Measurements from ENCODE around the gene IGSF6.

- TF ChIP-seq ZNF626 (tag by site-specific recombination; IDR thresholded peaks at IDR 0.05) (no peak), CTCF (tag by site-specific recombination; IDR thresholded peaks at IDR 0.05) (no peak), ZFP41 (tag by site-specific recombination; IDR thresholded peaks at IDR 0.05; ENCODE audit: borderline replicate concordance) (no peak), ZNF138 (tag by site-specific recombination; IDR thresholded peaks at IDR 0.05; ENCODE audit: borderline replicate concordance) (no peak), MYNN (tag by site-specific recombination; IDR thresholded peaks at IDR 0.05; ENCODE audit: borderline replicate concordance) (no peak), ZNF76 (tag by site-specific recombination; IDR thresholded peaks at IDR 0.05; ENCODE audit: borderline replicate concordance, low read depth) (no peak), PBX3 (CRISPR knock-in tag; IDR thresholded peaks at IDR 0.05) (no peak), ZNF132 (tag by site-specific recombination; IDR thresholded peaks at IDR 0.05; ENCODE audit: borderline replicate concordance) (no peak), ZNF239 (tag by site-specific recombination; IDR thresholded peaks at IDR 0.05) (no peak), YY1 (tag by site-specific recombination; IDR thresholded peaks at IDR 0.05) (no peak), ZNF610 (tag by site-specific recombination; IDR thresholded peaks at IDR 0.05; ENCODE audit: borderline replicate concordance) (no peak), ATF2 (tag by site-specific recombination; IDR thresholded peaks at IDR 0.05; ENCODE audit: low read depth) (no peak)
Observed at GRCh38 chr16:21617607-21618006, 34.8 kb downstream of the IGSF6 start.

Data from HEK293 (cell line).